Fibroblast of lung (primary cell): ENCODE results near the gene VAC14.

ENCODE experiments used
- EZH2 ChIP-seq: IDR thresholded peaks from 2 replicates; pipeline ENCODE4 v1.5.1; 2012; ENCODE audit warnings: low read length, control low read depth, mild to moderate bottlenecking; ENCODE audit errors: missing control alignments
- TF ChIP-seq, protein P1 (sequence below), 2 donors: IDR thresholded peaks in 1 of 2; conservative IDR thresholded peaks in 1 of 2; 1 replicate in 1 of 2; 2 replicates in 1 of 2; pipeline ENCODE4 v1.5.1; 2011 to 2012; ENCODE audit warnings: low read length in 2 of 2, control low read depth in 1 of 2, inconsistent platforms in 1 of 2, low read depth in 1 of 2, mild to moderate bottlenecking in 1 of 2

DNA sequence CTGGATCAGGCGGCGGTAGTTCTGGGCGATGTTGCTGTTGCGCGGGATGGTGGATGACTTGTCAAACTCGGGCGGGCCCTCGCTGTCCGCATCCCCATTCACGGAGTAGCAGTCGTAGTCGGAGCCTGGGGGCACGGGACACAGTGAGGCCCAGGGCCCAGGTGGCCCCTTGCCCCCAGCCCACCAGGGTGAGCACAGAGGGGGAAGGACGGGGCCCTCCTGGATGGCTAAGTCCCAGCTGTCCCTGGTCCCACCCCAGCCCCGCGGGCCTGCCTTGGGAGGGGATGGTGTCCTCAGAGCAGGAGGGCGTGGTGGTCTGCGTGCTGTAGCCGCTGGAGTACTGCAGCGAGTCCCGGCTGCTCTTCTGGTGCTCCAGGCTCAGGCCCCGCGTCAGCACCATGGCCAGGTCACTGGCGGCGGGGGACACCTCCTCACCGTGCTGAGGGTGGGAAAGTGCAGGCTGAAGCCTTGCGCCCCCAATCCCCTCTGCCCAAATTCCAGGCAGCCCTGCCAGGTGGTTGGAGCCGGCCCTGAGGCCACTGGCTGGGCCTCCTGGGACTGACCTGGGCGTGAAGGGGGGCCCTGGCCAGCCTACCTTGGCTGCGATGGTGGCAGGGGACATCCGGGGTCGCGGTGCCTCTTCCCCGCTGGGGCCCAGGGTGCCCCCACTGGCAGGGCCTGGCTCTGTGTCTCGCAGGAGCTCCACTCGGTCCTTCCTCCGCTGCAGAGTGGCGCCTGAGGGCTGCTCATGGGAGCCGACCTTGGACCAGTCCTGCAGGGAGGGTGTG is 136.4 kb downstream of the VAC14 start:
- TF ChIP-seq, protein P1, sequence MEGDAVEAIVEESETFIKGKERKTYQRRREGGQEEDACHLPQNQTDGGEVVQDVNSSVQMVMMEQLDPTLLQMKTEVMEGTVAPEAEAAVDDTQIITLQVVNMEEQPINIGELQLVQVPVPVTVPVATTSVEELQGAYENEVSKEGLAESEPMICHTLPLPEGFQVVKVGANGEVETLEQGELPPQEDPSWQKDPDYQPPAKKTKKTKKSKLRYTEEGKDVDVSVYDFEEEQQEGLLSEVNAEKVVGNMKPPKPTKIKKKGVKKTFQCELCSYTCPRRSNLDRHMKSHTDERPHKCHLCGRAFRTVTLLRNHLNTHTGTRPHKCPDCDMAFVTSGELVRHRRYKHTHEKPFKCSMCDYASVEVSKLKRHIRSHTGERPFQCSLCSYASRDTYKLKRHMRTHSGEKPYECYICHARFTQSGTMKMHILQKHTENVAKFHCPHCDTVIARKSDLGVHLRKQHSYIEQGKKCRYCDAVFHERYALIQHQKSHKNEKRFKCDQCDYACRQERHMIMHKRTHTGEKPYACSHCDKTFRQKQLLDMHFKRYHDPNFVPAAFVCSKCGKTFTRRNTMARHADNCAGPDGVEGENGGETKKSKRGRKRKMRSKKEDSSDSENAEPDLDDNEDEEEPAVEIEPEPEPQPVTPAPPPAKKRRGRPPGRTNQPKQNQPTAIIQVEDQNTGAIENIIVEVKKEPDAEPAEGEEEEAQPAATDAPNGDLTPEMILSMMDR (conservative IDR thresholded peaks at IDR 0.05 in 1 of 2, IDR thresholded peaks at IDR 0.05 in 1 of 2; ENCODE audit: low read depth in 1 of 2, low read length in 2 of 2): no peak
- TF ChIP-seq EZH2: no peak
